Endothelial cell of umbilical vein (primary cell): Measurements from ENCODE around the gene ETV7. TPM values are rescaled to one million over a fixed set of nuclear protein-coding genes. Genes with fewer than 3 reads are reported as not detected.

Experiments used
- BruUV-seq: library from RNA; stranded (reverse); fragments of 400-500 nt; replicated peaks from 2 replicates; lab custom pipeline; 2021; lab: Mats Ljungman, UMichigan
- CTCF ChIA-PET: fragments of 300-600, 350-600 bp; sonication (Branson Sonifier 250); formaldehyde crosslinking; loops from one replicate; lab custom pipeline; 2021; ENCODE audit warnings: antibody characterized with exemption, inconsistent platforms; lab: Charles Lee
- POLR2A ChIA-PET: fragments of 300-600, 350-600 bp; sonication (Branson Sonifier 250); formaldehyde crosslinking; loops from one replicate; lab custom pipeline; 2021; ENCODE audit warnings: antibody characterized with exemption, inconsistent platforms; lab: Charles Lee
- DNase-seq: peaks from one replicate; pipeline ENCODE4 v3.0.0-alpha.2; 2011; ENCODE audit warnings: low read depth, low spot score
- FAIRE-seq: peaks from 2 replicates; lab custom pipeline; 2011; peaks lifted over from hg19 to GRCh38; lab: Jason Lieb, UNC
- H2AFZ ChIP-seq: 2 replicates; pipeline ENCODE4 v1.6.0; 2012; ENCODE audit warnings: low read depth, low read length, control low read depth, inconsistent platforms
- H3K27ac ChIP-seq: 2 replicates; pipeline ENCODE4 v1.5.1; 2011; ENCODE audit warnings: low read depth, mild to moderate bottlenecking, control low read depth, low read length, moderate library complexity; ENCODE audit not compliant: insufficient read depth
- H3K27me3 ChIP-seq, 2 experiments: 2 replicates each; pipeline versions ENCODE4 v1.6.0 to v1.6.1; 2011; ENCODE audit warnings: low read length in 2 of 2, mixed read lengths in 1 of 2; ENCODE audit not compliant: control insufficient read depth in 2 of 2, insufficient read depth in 2 of 2
- H3K36me3 ChIP-seq, 2 experiments: 2 replicates in 1 of 2; 3 replicates in 1 of 2; pipeline ENCODE4 v1.5.1; 2011; ENCODE audit warnings: low read length in 2 of 2, mild to moderate bottlenecking in 1 of 2, moderate library complexity in 1 of 2; ENCODE audit not compliant: control insufficient read depth in 2 of 2, insufficient read depth in 2 of 2; ENCODE audit errors: extremely low read depth in 1 of 2
- H3K4me1 ChIP-seq: 3 replicates; pipeline ENCODE4 v1.5.1; 2011; ENCODE audit warnings: mild to moderate bottlenecking, low read length; ENCODE audit not compliant: control insufficient read depth, insufficient read depth; ENCODE audit errors: extremely low read depth
- H3K4me2 ChIP-seq: 2 replicates; pipeline ENCODE4 v1.6.1; 2011; ENCODE audit warnings: low read length, control low read depth, mixed read lengths; ENCODE audit not compliant: insufficient read depth
- H3K4me3 ChIP-seq, 3 experiments: fragments of 200-600 bp in 1 of 3; sonication (generic), shearing (Covaris generic) in 1 of 3; replicated peaks in 1 of 3; 2 replicates each; pipeline ENCODE4 v1.5.1; 2011 to 2016; ENCODE audit warnings: control low read depth in 3 of 3, low read length in 3 of 3, mild to moderate bottlenecking in 2 of 3, inconsistent platforms in 1 of 3, low read depth in 1 of 3, moderate library complexity in 1 of 3; ENCODE audit not compliant: insufficient read depth in 1 of 3
- H3K79me2 ChIP-seq: 2 replicates; pipeline ENCODE4 v1.6.0; 2012; ENCODE audit warnings: low read length, inconsistent platforms; ENCODE audit not compliant: control insufficient read depth, insufficient read depth
- H3K9ac ChIP-seq: replicated peaks from 2 replicates; pipeline ENCODE3; 2011; ENCODE audit warnings: low read length, control low read depth; ENCODE audit not compliant: insufficient read depth; ENCODE audit errors: extremely low read depth
- H3K9me1 ChIP-seq: replicated peaks from 3 replicates; pipeline ENCODE4 v1.6.0; 2011; ENCODE audit warnings: mild to moderate bottlenecking, low read length; ENCODE audit not compliant: control insufficient read depth, insufficient read depth; ENCODE audit errors: extremely low read depth
- H3K9me3 ChIP-seq: replicated peaks from 2 replicates; pipeline ENCODE4 v1.5.1; 2012; ENCODE audit warnings: low read length, inconsistent platforms; ENCODE audit not compliant: control insufficient read depth, insufficient read depth
- H4K20me1 ChIP-seq: replicated peaks from 2 replicates; pipeline ENCODE3; 2011; ENCODE audit warnings: mild to moderate bottlenecking, low read length; ENCODE audit not compliant: control insufficient read depth, insufficient read depth; ENCODE audit errors: extremely low read depth
- CTCF ChIP-seq, 2 donors: IDR thresholded peaks; 1 replicate in 1 of 2; 2 replicates in 1 of 2; pipeline ENCODE4 v1.5.1; 2011; ENCODE audit warnings: low read length in 2 of 2, mild to moderate bottlenecking in 2 of 2, moderate library complexity in 2 of 2, control low read depth in 1 of 2, inconsistent platforms in 1 of 2, low read depth in 1 of 2; ENCODE audit not compliant: insufficient read depth in 1 of 2; ENCODE audit errors: extremely low read depth in 1 of 2
- EZH2 ChIP-seq: IDR thresholded peaks from 2 replicates; pipeline ENCODE4 v1.6.1; 2012; ENCODE audit warnings: borderline replicate concordance, low read depth, mild to moderate bottlenecking, moderate library complexity, low read length, inconsistent platforms; ENCODE audit not compliant: severe bottlenecking
- FOS ChIP-seq: IDR thresholded peaks from 2 replicates; pipeline ENCODE4 v1.6.1; 2011; ENCODE audit warnings: mild to moderate bottlenecking, low read length, moderate library complexity, borderline replicate concordance; ENCODE audit not compliant: insufficient read depth
- GATA2 ChIP-seq: IDR thresholded peaks from 2 replicates; pipeline ENCODE4 v1.7.0; 2011; ENCODE audit warnings: low read depth, mild to moderate bottlenecking, moderate library complexity, mixed read lengths, low read length; ENCODE audit not compliant: insufficient read length, insufficient read depth
- JUN ChIP-seq: IDR thresholded peaks from 2 replicates; pipeline ENCODE4 v1.6.1; 2011; ENCODE audit warnings: borderline replicate concordance, low read depth; ENCODE audit not compliant: insufficient read length, insufficient read depth
- MAX ChIP-seq: IDR thresholded peaks from 2 replicates; pipeline ENCODE4 v1.6.1; 2011; ENCODE audit not compliant: insufficient read depth, insufficient read length
- MYC ChIP-seq: IDR thresholded peaks from one replicate; pipeline ENCODE4 v1.6.1; 2011; ENCODE audit warnings: mild to moderate bottlenecking, low read depth, low read length
- POLR2A ChIP-seq: IDR thresholded peaks from 2 replicates; pipeline ENCODE4 v1.6.1; 2012; ENCODE audit warnings: low read depth, mild to moderate bottlenecking, control low read depth, low read length
- POLR2AphosphoS5 ChIP-seq: IDR thresholded peaks from 2 replicates; pipeline ENCODE4 v1.6.1; 2012; ENCODE audit warnings: low read depth, mild to moderate bottlenecking, control low read depth, low read length, moderate library complexity; ENCODE audit not compliant: insufficient read depth
- dilution Hi-C: fragments of 300-500 bp; cut with MboI; formaldehyde crosslinking; loops from one replicate; pipeline ENCODE4 v1.15.0; 2019; ENCODE audit warnings: low sequenced_read_pairs; ENCODE audit not compliant: extremely low pct_ligation_motif_present
- intact Hi-C: fragments of 100-400 bp; cut with micrococcal nuclease; formaldehyde crosslinking; loops from one replicate; pipeline ENCODE4 v1.10.0; 2022
- polyA plus RNA-seq, 4 experiments: library from polyadenylated mRNA; depleted of rRNA in 3 of 4; stranded (reverse) in 3 of 4; unstranded in 1 of 4; fragments of >200 nt; gene quantifications; 2 replicates each; pipeline versions ENCODE4 v1.2.1 to v1.2.3, GENCODE V29; 2011 to 2012; ENCODE audit warnings: missing spikeins in 1 of 4
- total RNA-seq: library from RNA; stranded (reverse); gene quantifications from 2 replicates; pipeline ENCODE4 v1.2.3, GENCODE V29; 2021

The ETV7 gene
- total and polyA plus RNA-seq, 2 donors (not counting 3 experiments of a cell fraction or from before 2014, with no cell fraction given): 0.23 to 0.58 TPM

- H3K36me3 ChIP-seq: no peaks in the 10 kb centered on the region
- peaks cover 15 to 24% of the 10 kb centered on the region in 2 experiments for H3K27me3 ChIP-seq
- H3K4me2 ChIP-seq: no peak overlapping the region
- H3K9me3 ChIP-seq: no peaks in the 10 kb centered on the region
- TF ChIP-seq MAX (no peak), JUN (no peak), GATA2 (no peak), POLR2A (no peak), MYC (no peak), EZH2 (no peak), POLR2AphosphoS5 (no peak), FOS (no peak), CTCF (IDR thresholded peaks at IDR 0.05; ENCODE audit: extremely low read depth in 1 of 2, insufficient read depth in 1 of 2, low read depth in 1 of 2, low read length in 2 of 2) (no peak)
- H2AFZ ChIP-seq: no peak overlapping the region
- no peaks in the 10 kb centered on the region for H3K79me2 ChIP-seq
- H3K4me3 ChIP-seq: no peak overlapping the region
- no peak overlapping the region for H3K27ac ChIP-seq
- no peak for FAIRE-seq
- intact Hi-C loops: no loop called here
- ChIA-PET CTCF (no interaction called here), POLR2A (no interaction called here)
- no TSS peak for BruUV-seq
- H4K20me1 ChIP-seq: no peaks in the 10 kb centered on the region
- dilution Hi-C loops: no loop called here
- H3K4me1 ChIP-seq: peaks cover 3% of the 10 kb centered on the region
- H3K9ac ChIP-seq: no peak overlapping the region
- no peaks in the 10 kb centered on the region for H3K9me1 ChIP-seq
- no peak for DNase-seq
These were observed 5.2 kb upstream of the ETV7 start for GRCh38 chr6:36392621-36393020.
